Heart left ventricle (tissue), 13 donors: ENCODE results near the gene ZNF747.
"Not testable (repeated sequence)": the region's sequence is repeated elsewhere in the genome, so short reads cannot be mapped to it uniquely, and the experiment has no call there.

Source experiments
- CTCF ChIP-seq, 12 donors: fragments of 200-600 bp; sonication (generic) in 4 of 12; IDR thresholded peaks; one replicate each; pipeline versions ENCODE4 v1.5.0 to v1.8.0; 2018 to 2022; ENCODE audit warnings: antibody characterized with exemption in 12 of 12, mild to moderate bottlenecking in 5 of 12
- POLR2A ChIP-seq, 2 donors: fragments of 450-650 bp; IDR thresholded peaks; one replicate each; pipeline ENCODE4 v1.6.1; 2017; ENCODE audit warnings: antibody characterized with exemption in 2 of 2, mild to moderate bottlenecking in 2 of 2, moderate library complexity in 2 of 2
- donor health status: ischemic (EF 13 %, LVEDD 7.1; RV severe dilation, severe dysfunction).
- donor health status: DM: no; HTN: yes; CAD: no.
- donor health status: DM: no; HTN: no; CAD: no.
- donor health status: ischemic (EF 25% LVEDD 6.9; RV normal size, moderate dysfunction).
- donor health status: ischemic (EF 25% LVEDD 5.7; RV mildly dilated, moderate dysfunction).
- donor health status: ischemic (EF 35%, LVEDD 5.7; RV mildly dilated, moderate dysfunction).
- donor health status: nonischemic (EF 11% LVEDD 7.7; RV severe dilation, severe dysfunction).
- donor health status: DM: yes; HTN: yes; CAD: no.
- donor health status: PGD.
- donor health status: ischemic (EF 29% LVEDD 5.4; RV normal size, mild dysfunction).
- donor health status: nonischemic (EF 23%, LVEDD 6.1; RV moderate dilation, normal function).

GRCh38 chr16:30522702-30523463, 11.8 kb downstream of the ZNF747 start:
- TF ChIP-seq POLR2A, CTCF (IDR thresholded peaks at IDR 0.05): not testable (repeated sequence)
